Heart left ventricle (tissue), 16 donors: Measurements from ENCODE around the gene RBM20. TPM values are rescaled to one million over a fixed set of nuclear protein-coding genes. Genes with fewer than 3 reads are reported as not detected.

ENCODE experiments used
- ATAC-seq, 4 donors: fragments of 200-7000 bp; cut with Tn5 transposase; one replicate each; pipeline ENCODE4 v1.9.1; 2020 to 2022; ENCODE audit warnings: moderate library complexity in 4 of 4, mild to moderate bottlenecking in 3 of 4, moderate number of reproducible peaks in 1 of 4
- DNase-seq, 5 donors: peaks; one replicate each; pipeline ENCODE4 v3.0.0-alpha.2; 2020
- H3K27ac ChIP-seq, 12 donors: fragments of 200-600 bp; sonication (generic) in 4 of 12; one replicate each; pipeline versions ENCODE4 v1.5.0 to v1.8.0; 2016 to 2022; ENCODE audit warnings: mild to moderate bottlenecking in 2 of 12
- H3K27me3 ChIP-seq, 9 donors: fragments of 200-600 bp; sonication (generic) in 2 of 9; one replicate each; pipeline versions ENCODE4 v1.5.1 to v1.8.0; 2016 to 2022; ENCODE audit warnings: mild to moderate bottlenecking in 3 of 9
- H3K36me3 ChIP-seq, 9 donors: fragments of 200-600 bp; sonication (generic) in 2 of 9; one replicate each; pipeline versions ENCODE4 v1.5.0 to v1.8.0; 2018 to 2022; ENCODE audit warnings: mild to moderate bottlenecking in 2 of 9
- H3K4me1 ChIP-seq, 12 donors: fragments of 200-600 bp; sonication (generic) in 4 of 12; one replicate each; pipeline versions ENCODE4 v1.5.0 to v1.8.0; 2016 to 2022; ENCODE audit warnings: mild to moderate bottlenecking in 3 of 12
- H3K4me3 ChIP-seq, 12 donors: fragments of 200-600 bp; sonication (generic) in 4 of 12; one replicate each; pipeline versions ENCODE4 v1.5.0 to v1.8.0; 2017 to 2022; ENCODE audit warnings: mild to moderate bottlenecking in 9 of 12, moderate library complexity in 4 of 12
- H3K9me3 ChIP-seq, 12 donors: fragments of 200-600 bp; sonication (generic) in 4 of 12; one replicate each; pipeline versions ENCODE4 v1.5.0 to v1.8.0; 2016 to 2022; ENCODE audit warnings: mild to moderate bottlenecking in 1 of 12
- POLR2A ChIP-seq, 2 donors: fragments of 450-650 bp; IDR thresholded peaks; one replicate each; pipeline ENCODE4 v1.6.1; 2017; ENCODE audit warnings: antibody characterized with exemption in 2 of 2, mild to moderate bottlenecking in 2 of 2, moderate library complexity in 2 of 2
- WGBS, 4 donors: extraction: QIAGEN DNeasy Blood & Tissue Kit in 2 of 4; methylation state at CpG; one replicate each; pipeline versions ENCODE4 v1.1.5 to v1.1.7; 2013 to 2018; 5-methylcytosine and 5-hydroxymethylcytosine counted together
- intact Hi-C, 10 donors: fragments of 100-400 bp; cut with DNase I; formaldehyde crosslinking; loops; one replicate each; pipeline versions ENCODE4 v1.11.1 to v1.14.2; 2022
- polyA plus RNA-seq, 2 donors: library from polyadenylated mRNA; stranded (reverse); fragments of 200-250 nt; gene quantifications; one replicate each; pipeline ENCODE4 v1.2.3, GENCODE V29; 2013
- total RNA-seq, 9 donors: library from RNA; depleted of rRNA in 2 of 9; stranded (reverse); fragments of >200 nt in 2 of 9; fragmentation: NEBNext Ultra II Directional in 3 of 9; extraction: Animal tissue kit (Norgen Biotek cat#: 25700) in 3 of 9; gene quantifications; one replicate each; pipeline versions ENCODE4 v1.1.0 to v1.2.4, GENCODE V29; 2016 to 2023
- TF ChIP-seq, protein P1 (sequence below), 12 donors: fragments of 200-600 bp; sonication (generic) in 4 of 12; IDR thresholded peaks; one replicate each; pipeline versions ENCODE4 v1.5.0 to v1.8.0; 2018 to 2022; ENCODE audit warnings: antibody characterized with exemption in 12 of 12, mild to moderate bottlenecking in 5 of 12
- donor health status: ischemic (EF 13 %, LVEDD 7.1; RV severe dilation, severe dysfunction).
- donor health status: healthy with polysubstance abuse.
- donor health status: DM: no; HTN: yes; CAD: no.
- donor health status: DM: no; HTN: no; CAD: no.
- donor health status: ischemic (EF 25% LVEDD 6.9; RV normal size, moderate dysfunction).
- donor health status: ischemic (EF 25% LVEDD 5.7; RV mildly dilated, moderate dysfunction).
- donor health status: healthy.
- donor health status: DM: yes; HTN: yes; CAD: no.
- donor health status: ischemic (EF 35%, LVEDD 5.7; RV mildly dilated, moderate dysfunction).
- donor health status: nonischemic (EF 11% LVEDD 7.7; RV severe dilation, severe dysfunction).
- donor health status: DM: yes; HTN: yes; CAD: no.
- donor health status: PGD.
- donor health status: ischemic (EF 29% LVEDD 5.4; RV normal size, mild dysfunction).
- donor health status: nonischemic (EF 23%, LVEDD 6.1; RV moderate dilation, normal function).

RBM20 gene
- total and polyA plus RNA-seq, 11 donors: 29.9 to 152 (median 91.2) TPM

DNA sequence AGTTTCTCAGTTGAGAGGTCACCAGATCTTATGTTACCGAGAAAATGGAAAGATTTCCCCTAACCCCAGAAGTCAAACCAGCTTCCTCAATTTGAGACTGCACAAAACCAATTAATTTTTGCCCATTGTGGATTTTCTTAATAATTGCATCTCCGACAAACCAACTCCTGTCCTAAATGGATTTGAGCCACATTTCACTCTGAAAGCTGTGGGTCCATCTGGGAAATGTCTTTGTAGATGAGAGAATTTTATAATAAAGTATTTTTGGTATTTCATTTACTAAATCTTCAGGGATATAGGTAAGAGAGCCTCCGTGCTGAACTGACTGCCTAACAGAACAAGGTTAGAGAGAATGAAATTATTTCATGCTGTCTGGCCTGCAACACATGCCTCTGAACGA, 127.9 kb downstream of the RBM20 start:
- H3K9me3 ChIP-seq: no peaks in the 10 kb centered on the region
- intact Hi-C loops: no loop called here
- no peak for ATAC-seq
- TF ChIP-seq POLR2A (IDR thresholded peaks at IDR 0.05): no peak
- TF ChIP-seq, protein P1, sequence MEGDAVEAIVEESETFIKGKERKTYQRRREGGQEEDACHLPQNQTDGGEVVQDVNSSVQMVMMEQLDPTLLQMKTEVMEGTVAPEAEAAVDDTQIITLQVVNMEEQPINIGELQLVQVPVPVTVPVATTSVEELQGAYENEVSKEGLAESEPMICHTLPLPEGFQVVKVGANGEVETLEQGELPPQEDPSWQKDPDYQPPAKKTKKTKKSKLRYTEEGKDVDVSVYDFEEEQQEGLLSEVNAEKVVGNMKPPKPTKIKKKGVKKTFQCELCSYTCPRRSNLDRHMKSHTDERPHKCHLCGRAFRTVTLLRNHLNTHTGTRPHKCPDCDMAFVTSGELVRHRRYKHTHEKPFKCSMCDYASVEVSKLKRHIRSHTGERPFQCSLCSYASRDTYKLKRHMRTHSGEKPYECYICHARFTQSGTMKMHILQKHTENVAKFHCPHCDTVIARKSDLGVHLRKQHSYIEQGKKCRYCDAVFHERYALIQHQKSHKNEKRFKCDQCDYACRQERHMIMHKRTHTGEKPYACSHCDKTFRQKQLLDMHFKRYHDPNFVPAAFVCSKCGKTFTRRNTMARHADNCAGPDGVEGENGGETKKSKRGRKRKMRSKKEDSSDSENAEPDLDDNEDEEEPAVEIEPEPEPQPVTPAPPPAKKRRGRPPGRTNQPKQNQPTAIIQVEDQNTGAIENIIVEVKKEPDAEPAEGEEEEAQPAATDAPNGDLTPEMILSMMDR (IDR thresholded peaks at IDR 0.05): no peak
- DNase-seq: no peak
- H3K4me3 ChIP-seq: no peak overlapping the region
- H3K36me3 ChIP-seq: no peaks in the 10 kb centered on the region
- no peaks in the 10 kb centered on the region for H3K27me3 ChIP-seq
- H3K27ac ChIP-seq: peak overlapping the region in 6 of 12 donors; percentile 2 to 83 (median 51)
- peaks cover 0 to 57% (median 12%) of the 10 kb centered on the region in 12 donors for H3K4me1 ChIP-seq
- 55 to 73% (median 64%) methylated on average over 4 of the region's 4 CpGs for WGBS, 4 donors

DNA sequence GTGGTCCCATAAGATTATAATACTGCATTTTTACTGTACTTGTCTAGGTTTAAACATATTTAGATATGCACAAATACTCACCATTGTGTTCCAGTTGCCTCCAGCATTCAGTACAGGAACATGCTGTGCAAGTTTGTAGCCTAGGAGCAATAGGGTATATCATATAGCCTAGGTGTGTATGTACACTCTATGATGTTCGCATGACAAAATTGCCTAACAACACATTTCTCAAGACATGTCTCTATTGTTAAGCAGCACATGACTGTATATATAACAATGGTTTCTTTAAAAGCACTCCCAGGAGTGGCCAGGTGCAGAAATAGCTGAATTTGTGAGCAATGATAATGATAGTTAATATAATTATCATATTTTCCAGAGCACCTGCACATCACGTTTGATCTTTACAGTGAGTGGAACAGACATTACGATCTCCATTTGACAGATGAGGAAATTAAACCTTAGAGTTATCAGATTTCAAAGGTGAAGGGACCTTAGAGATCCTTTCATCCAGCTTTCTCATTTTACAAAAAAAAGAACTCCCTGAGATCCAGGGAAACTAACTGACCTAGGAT, 128.4 kb downstream of the RBM20 start:
- intact Hi-C loops: no loop called here
- Histone ChIP-seq H3K4me1 (peaks cover 0 to 62% (median 14%) of the 10 kb centered on the region in 12 donors), H3K9me3 (no peaks in the 10 kb centered on the region), H3K36me3 (no peaks in the 10 kb centered on the region), H3K27me3 (no peaks in the 10 kb centered on the region), H3K27ac (peak overlapping the region in 8 of 12 donors; percentile 24 to 83 (median 67)), H3K4me3 (no peak overlapping the region)
- ATAC-seq (no peak), DNase-seq (no peak)
- WGBS, 4 donors: 54 to 66% (median 61%) methylated on average over 3 of the region's 3 CpGs
- TF ChIP-seq, protein P1 (IDR thresholded peaks at IDR 0.05): no peak
- TF ChIP-seq POLR2A (IDR thresholded peaks at IDR 0.05): no peak

DNA sequence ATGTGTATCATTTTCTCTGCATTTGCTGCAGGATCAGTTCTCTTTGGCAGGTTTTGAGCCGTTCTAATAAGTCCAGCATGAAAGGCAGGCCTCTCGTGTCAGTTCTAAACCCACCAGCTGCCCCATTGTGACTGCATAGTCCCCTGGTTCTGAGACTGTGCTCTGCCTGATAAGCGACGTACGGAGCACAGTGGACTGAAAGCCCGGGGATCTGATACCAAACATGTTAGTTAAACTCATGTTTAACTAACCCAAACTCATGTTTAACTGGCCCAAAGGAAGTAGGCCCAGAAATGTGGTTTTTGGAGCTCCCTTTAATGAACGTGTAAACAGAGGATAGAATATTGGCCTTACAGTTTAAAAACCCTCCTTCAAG, 129.5 kb downstream of the RBM20 start:
- H3K27me3 ChIP-seq: no peaks in the 10 kb centered on the region
- intact Hi-C loops: no loop called here
- H3K4me1 ChIP-seq: peaks cover 0 to 74% (median 23%) of the 10 kb centered on the region in 12 donors
- H3K9me3 ChIP-seq: no peaks in the 10 kb centered on the region
- ATAC-seq (no peak), DNase-seq (no peak)
- TF ChIP-seq, protein P1 (IDR thresholded peaks at IDR 0.05): no peak
- TF ChIP-seq POLR2A (IDR thresholded peaks at IDR 0.05): no peak
- H3K36me3 ChIP-seq: no peaks in the 10 kb centered on the region
- H3K4me3 ChIP-seq: no peak overlapping the region
- H3K27ac ChIP-seq: peak overlapping the region in 11 of 12 donors; percentile 19 to 83 (median 64)
- WGBS, 4 donors: 39 to 59% (median 56%) methylated on average over 7 of the region's 7 CpGs

DNA sequence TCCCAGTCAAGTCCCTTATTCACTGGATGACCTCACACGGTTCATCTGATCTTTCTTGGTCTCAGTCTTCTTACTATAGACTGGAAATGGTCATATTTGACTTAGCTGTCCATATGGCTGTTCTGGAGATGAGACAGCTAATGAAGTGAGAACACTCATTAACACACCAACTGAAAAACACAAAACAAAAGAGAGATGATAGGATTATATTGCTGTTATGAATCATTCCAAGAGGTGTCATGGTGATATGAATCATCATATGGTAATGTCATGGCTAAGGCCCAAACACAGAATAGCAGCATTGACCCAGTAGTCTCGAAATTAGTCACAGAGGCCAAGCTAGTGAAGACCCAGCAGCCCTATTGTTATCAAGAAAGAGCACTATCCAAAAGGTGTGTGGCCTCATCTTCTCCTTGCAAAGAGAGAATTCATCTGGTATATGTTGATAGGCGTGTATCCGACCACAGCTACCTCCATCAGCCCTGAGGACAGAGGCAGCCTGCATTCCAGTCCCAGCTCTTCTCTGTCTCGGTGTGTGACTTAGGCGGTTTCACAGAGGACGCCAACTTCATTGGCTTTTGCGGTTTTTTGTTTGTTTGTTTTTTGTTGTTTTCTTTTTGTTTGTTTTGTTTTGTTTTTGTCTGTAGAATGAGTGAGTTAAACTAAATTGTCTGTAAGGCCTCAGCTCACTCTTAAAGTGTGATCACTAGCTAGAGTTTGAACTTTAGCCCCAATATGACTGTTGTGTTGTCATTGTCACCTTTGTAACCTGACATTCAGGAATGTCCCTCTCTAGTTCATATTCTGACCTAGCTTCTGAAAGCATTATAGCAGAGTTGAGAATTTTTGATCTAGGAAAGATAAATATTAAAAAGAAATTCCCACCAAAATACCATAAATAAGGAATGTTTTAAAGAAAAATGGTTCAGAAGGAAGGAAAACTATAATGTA, 130.2 kb downstream of the RBM20 start:
- TF ChIP-seq, protein P1 (IDR thresholded peaks at IDR 0.05): no peak
- TF ChIP-seq POLR2A (IDR thresholded peaks at IDR 0.05): no peak
- Histone ChIP-seq H3K27me3 (no peaks in the 10 kb centered on the region), H3K4me1 (peaks cover 0 to 80% (median 29%) of the 10 kb centered on the region in 12 donors), H3K36me3 (no peaks in the 10 kb centered on the region), H3K9me3 (no peaks in the 10 kb centered on the region), H3K27ac (peak overlapping the region; percentile 20 to 83 (median 58)), H3K4me3 (no peak overlapping the region)
- intact Hi-C loops: no loop called here
- peak in 3 of 4 donors; percentile 13 to 48 (median 31) for ATAC-seq
- no peak for DNase-seq
- 54 to 74% (median 67%) methylated on average over 8 of the region's 8 CpGs for WGBS, 4 donors
